ENCODE results near the gene TNFRSF18. TPM values are rescaled to one million over a fixed set of nuclear protein-coding genes. Genes with fewer than 3 reads are reported as not detected.

Gene TNFRSF18
- total and polyA plus RNA-seq, 5 donors, result 0.14 to 0.38 TPM; not detected in 3

DNA sequence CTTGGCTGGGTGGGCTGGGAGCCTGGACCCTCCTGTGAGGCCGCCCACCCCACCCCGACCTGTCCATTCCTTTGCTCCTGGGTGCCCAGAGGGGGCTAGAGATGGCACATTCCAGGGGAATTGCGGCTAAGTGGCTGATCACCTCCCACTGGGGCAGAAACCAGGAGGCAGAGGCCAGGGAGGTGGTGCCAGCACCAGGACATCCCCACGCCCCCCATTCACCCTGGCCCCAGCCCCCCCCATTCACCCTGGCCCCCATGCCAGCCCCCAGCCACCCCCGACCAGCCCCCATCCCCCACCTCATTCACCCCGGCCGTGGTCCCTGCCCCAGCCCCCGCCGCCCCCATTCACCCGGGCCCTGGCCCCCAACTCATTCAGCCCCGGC is 33.9 kb upstream of the TNFRSF18 start:
- Histone ChIP-seq H3K4me1 (ENCODE audit: control insufficient read depth, insufficient read depth, low read length) (no peaks in the 10 kb centered on the region), H3K9me3 (ENCODE audit: control insufficient read depth, low read length) (no peaks in the 10 kb centered on the region), H3K4me3 (ENCODE audit: low read length) (no peak overlapping the region), H3K27ac (ENCODE audit: low read length) (no peak overlapping the region), H3K27me3 (ENCODE audit: control insufficient read depth, insufficient read depth) (no peaks in the 10 kb centered on the region)
- 31% methylated on average over 11 of the region's 11 CpGs for WGBS
- DNase-seq (no peak), ATAC-seq (no peak)
- intact Hi-C loops (cut with DNase I), result no loop called here

DNA sequence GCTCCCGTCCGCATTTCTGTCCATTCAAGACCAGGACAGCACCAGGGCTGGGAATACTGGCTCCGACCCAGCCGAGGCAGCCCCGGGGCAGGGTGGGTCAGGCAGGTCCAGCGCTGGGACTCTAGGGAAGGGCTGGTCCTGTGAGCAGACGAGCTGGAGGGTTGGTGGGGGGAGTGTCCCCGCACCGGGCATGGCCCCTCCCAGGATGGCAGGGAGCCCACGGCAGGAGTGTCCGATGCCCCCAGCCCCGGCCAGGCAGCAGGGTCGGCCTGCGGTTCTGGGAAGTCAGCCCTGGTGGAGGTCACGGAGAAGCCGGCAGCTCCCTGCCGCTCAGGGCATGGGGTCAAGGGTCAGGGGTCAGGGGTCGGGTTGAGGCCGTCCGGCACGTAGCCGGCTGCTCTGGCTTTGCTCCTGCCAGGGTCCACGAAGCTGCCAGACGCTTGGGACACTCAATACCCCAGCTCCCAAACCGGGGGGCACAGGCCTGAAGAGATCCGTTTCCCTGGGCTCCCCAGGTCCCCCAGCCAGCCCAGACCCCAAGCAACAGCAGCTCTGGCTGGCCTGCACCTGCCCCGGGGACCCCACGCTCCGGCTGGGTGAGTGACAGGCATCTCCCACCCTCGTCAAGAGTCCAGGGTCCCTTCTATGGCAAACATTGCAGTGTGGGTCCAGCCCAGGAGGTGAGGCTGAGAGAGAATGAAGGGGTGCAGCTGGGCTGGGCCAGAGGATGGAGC is 33.4 kb upstream of the TNFRSF18 start:
- DNase-seq (no peak), ATAC-seq (no peak)
- H3K27ac ChIP-seq (ENCODE audit: low read length), result no peak overlapping the region
- 26% methylated on average over 30 of the region's 30 CpGs for WGBS
- intact Hi-C loops (cut with DNase I), result loop anchor here in 1 of 4 donors (10.0 kb wide), 1 partner anchor 115 kb away; no protein-coding TSS in a partner anchor
- no peaks in the 10 kb centered on the region for H3K4me1 ChIP-seq (ENCODE audit: control insufficient read depth, insufficient read depth, low read length)
- H3K4me3 ChIP-seq (ENCODE audit: low read length), result no peak overlapping the region
- H3K27me3 ChIP-seq (ENCODE audit: control insufficient read depth, insufficient read depth), result no peaks in the 10 kb centered on the region
- no peaks in the 10 kb centered on the region for H3K9me3 ChIP-seq (ENCODE audit: control insufficient read depth, low read length)

DNA sequence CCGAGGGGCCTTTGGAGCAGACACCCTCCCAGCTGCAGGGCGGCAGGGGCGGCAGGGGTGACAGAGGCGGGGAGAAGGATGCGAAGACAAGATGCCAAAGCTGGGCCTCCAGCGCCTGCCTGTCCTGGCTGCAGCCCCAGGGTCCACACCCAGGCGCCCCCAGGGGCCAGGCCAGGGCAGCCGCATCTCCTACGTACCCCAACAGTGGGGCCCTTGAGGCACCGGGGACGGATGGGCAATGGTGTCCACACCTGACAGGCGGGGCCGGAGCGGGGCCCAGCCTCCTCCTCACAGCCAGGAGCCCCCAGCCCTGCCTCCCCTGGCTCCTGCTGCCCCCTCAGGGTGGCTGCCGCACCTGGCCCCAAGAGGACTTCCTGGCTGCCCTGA is 32.8 kb upstream of the TNFRSF18 start:
- Histone ChIP-seq H3K4me1 (ENCODE audit: control insufficient read depth, insufficient read depth, low read length) (no peaks in the 10 kb centered on the region), H3K4me3 (ENCODE audit: low read length) (no peak overlapping the region), H3K27me3 (ENCODE audit: control insufficient read depth, insufficient read depth) (no peaks in the 10 kb centered on the region), H3K9me3 (ENCODE audit: control insufficient read depth, low read length) (no peaks in the 10 kb centered on the region), H3K27ac (ENCODE audit: low read length) (no peak overlapping the region)
- intact Hi-C loops (cut with DNase I), result loop anchor here in 1 of 4 donors (10.0 kb wide), 1 partner anchor 114 kb away; no protein-coding TSS in a partner anchor
- DNase-seq (no peak), ATAC-seq (no peak)
- WGBS, result 57% methylated on average over 15 of the region's 15 CpGs

GRCh38 chr1:1238702-1239178 is 32.3 kb upstream of the TNFRSF18 start:
- no peak for DNase-seq
- no peaks in the 10 kb centered on the region for H3K4me1 ChIP-seq (ENCODE audit: control insufficient read depth, insufficient read depth, low read length)
- H3K4me3 ChIP-seq (ENCODE audit: low read length), result no peak overlapping the region
- no peaks in the 10 kb centered on the region for H3K27me3 ChIP-seq (ENCODE audit: control insufficient read depth, insufficient read depth)
- no peak overlapping the region for H3K27ac ChIP-seq (ENCODE audit: low read length)
- WGBS, result 62% methylated on average over 19 of the region's 19 CpGs
- intact Hi-C loops (cut with DNase I), result loop anchor here in 1 of 4 donors (10.0 kb wide), 1 partner anchor 114 kb away; no protein-coding TSS in a partner anchor
- no peak for ATAC-seq
- H3K9me3 ChIP-seq (ENCODE audit: control insufficient read depth, low read length), result no peaks in the 10 kb centered on the region

- Histone ChIP-seq H3K27ac (ENCODE audit: low read length) (no peak overlapping the region), H3K4me1 (ENCODE audit: control insufficient read depth, insufficient read depth, low read length) (peaks cover 1% of the 10 kb centered on the region), H3K27me3 (ENCODE audit: control insufficient read depth, insufficient read depth) (no peaks in the 10 kb centered on the region), H3K4me3 (ENCODE audit: low read length) (no peak overlapping the region), H3K9me3 (ENCODE audit: control insufficient read depth, low read length) (no peaks in the 10 kb centered on the region)
- 36% methylated on average over 48 of the region's 48 CpGs for WGBS
- ATAC-seq (no peak), DNase-seq (no peak)
- intact Hi-C loops (cut with DNase I), result loop anchor here in 1 of 4 donors (10.0 kb wide), 1 partner anchor 113 kb away; no protein-coding TSS in a partner anchor
Measured at GRCh38 chr1:1237874-1238701, 31.7 kb upstream of the TNFRSF18 start.

- ATAC-seq (peak in 1 of 2 donors; percentile 3), DNase-seq (no peak)
- intact Hi-C loops (cut with DNase I), result loop anchor here in 1 of 4 donors (10.0 kb wide), 1 partner anchor 112 kb away; no protein-coding TSS in a partner anchor
- Histone ChIP-seq H3K9me3 (ENCODE audit: control insufficient read depth, low read length) (no peaks in the 10 kb centered on the region), H3K4me3 (ENCODE audit: low read length) (no peak overlapping the region), H3K27me3 (ENCODE audit: control insufficient read depth, insufficient read depth) (no peaks in the 10 kb centered on the region), H3K27ac (ENCODE audit: low read length) (no peak overlapping the region), H3K4me1 (ENCODE audit: control insufficient read depth, insufficient read depth, low read length) (peaks cover 5% of the 10 kb centered on the region)
- WGBS, result 39% methylated on average over 34 of the region's 34 CpGs
Measured at GRCh38 chr1:1236945-1237873, 30.8 kb upstream of the TNFRSF18 start.

DNA sequence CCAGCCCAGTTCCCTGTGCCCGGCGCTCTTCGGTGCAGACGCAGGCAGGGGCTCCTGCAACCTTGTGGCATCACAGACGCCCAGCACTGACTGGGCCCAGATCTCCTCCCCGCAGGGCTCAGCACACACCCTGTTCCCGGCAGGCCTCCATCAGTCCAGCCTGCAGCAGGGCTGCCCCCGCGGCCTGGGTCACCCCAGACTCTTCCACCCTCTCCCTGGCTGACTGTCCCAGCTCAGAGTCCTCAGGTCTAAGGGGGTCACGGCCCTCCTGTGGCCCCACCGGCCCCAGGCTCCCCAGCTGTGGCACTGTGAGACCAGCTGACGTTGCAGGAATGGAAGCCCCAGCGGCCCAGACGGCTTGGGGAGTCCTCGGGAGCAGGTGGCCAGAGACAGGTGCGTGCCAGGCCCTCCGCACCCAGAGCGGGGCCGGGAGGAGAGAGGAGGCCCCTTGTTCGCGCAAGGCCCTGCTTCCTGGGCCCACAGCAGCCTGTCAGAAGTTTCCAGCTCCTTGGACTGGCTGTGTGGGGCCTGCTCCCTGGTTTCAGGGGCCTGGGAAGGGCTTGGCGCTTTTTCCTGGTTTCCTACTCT is 29.9 kb upstream of the TNFRSF18 start:
- H3K4me3 ChIP-seq (ENCODE audit: low read length), result no peak overlapping the region
- DNase-seq (no peak), ATAC-seq (no peak)
- H3K4me1 ChIP-seq (ENCODE audit: control insufficient read depth, insufficient read depth, low read length), result peaks cover 5% of the 10 kb centered on the region
- H3K9me3 ChIP-seq (ENCODE audit: control insufficient read depth, low read length), result no peaks in the 10 kb centered on the region
- WGBS, result 80% methylated on average over 22 of the region's 22 CpGs
- no peaks in the 10 kb centered on the region for H3K27me3 ChIP-seq (ENCODE audit: control insufficient read depth, insufficient read depth)
- intact Hi-C loops (cut with DNase I), result loop anchor here in 1 of 4 donors (10.0 kb wide), 1 partner anchor 111 kb away; no protein-coding TSS in a partner anchor
- no peak overlapping the region for H3K27ac ChIP-seq (ENCODE audit: low read length)

DNA sequence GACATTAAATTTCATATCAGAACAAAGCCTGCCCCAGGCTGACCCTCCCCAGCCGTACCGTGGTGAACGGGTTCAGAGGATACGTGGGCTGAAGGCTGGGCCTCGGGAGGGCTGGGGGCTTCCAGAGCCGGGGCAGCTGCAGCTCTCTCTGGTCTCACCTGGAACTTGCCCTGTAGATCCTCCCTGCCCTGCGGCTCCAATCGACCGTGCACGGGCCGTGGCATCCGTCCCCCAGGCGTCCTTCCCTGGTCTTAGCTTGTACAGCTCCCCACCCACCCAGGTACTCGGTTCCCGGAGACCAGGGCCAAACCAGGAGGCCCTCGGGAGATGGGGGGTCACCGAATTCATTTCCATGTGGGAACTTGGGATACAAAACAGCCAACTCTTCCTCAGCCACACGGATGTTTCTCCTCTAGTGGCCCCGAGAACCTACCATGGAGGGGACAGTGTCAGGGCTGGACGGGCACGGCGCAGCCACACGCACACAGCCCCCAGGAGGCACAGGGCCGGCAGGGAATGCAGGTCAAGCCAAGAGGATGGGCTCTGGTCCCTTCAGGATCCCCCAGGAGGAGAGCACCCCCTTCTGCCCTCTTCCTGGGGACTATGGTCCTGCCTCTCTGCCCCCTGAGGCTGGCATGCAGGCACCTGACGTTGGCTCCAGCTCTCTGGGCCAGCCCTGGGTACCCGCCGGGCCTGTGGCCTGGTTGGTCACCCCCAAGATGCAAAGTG is 28.8 kb upstream of the TNFRSF18 start:
- H3K27ac ChIP-seq (ENCODE audit: low read length), result no peak overlapping the region
- ATAC-seq (no peak), DNase-seq (no peak)
- peaks cover 5% of the 10 kb centered on the region for H3K4me1 ChIP-seq (ENCODE audit: control insufficient read depth, insufficient read depth, low read length)
- H3K4me3 ChIP-seq (ENCODE audit: low read length), result no peak overlapping the region
- WGBS, result 89% methylated on average over 27 of the region's 27 CpGs
- intact Hi-C loops (cut with DNase I), result loop anchor here in 1 of 4 donors (10.0 kb wide), 1 partner anchor 110 kb away; no protein-coding TSS in a partner anchor
- H3K27me3 ChIP-seq (ENCODE audit: control insufficient read depth, insufficient read depth), result no peaks in the 10 kb centered on the region
- no peaks in the 10 kb centered on the region for H3K9me3 ChIP-seq (ENCODE audit: control insufficient read depth, low read length)

- H3K9me3 ChIP-seq (ENCODE audit: control insufficient read depth, low read length), result no peaks in the 10 kb centered on the region
- no peaks in the 10 kb centered on the region for H3K27me3 ChIP-seq (ENCODE audit: control insufficient read depth, insufficient read depth)
- ATAC-seq, result no peak
- intact Hi-C loops (cut with DNase I), result loop anchor here in 1 of 4 donors (10.0 kb wide), 1 partner anchor 109 kb away; no protein-coding TSS in a partner anchor
- WGBS, result 95% methylated on average over 28 of the region's 28 CpGs
- DNase-seq, result no peak
- no peak overlapping the region for H3K4me3 ChIP-seq (ENCODE audit: low read length)
- H3K27ac ChIP-seq (ENCODE audit: low read length), result no peak overlapping the region
- peaks cover 11% of the 10 kb centered on the region for H3K4me1 ChIP-seq (ENCODE audit: control insufficient read depth, insufficient read depth, low read length)
Measured at GRCh38 chr1:1234180-1234808, 27.9 kb upstream of the TNFRSF18 start.

Measured in right cardiac atrium (tissue), 5 donors.